ENCODE data around the gene MAN1A1. TPM values are rescaled to one million over a fixed set of nuclear protein-coding genes. Genes with fewer than 3 reads are reported as not detected.

MAN1A1 gene
- polyA plus RNA-seq, 1 experiment, result 1.6 TPM

GRCh38 chr6:119204719-119205118, 144.8 kb downstream of the MAN1A1 start:
- no peak for TF ChIP-seq CTCF (IDR thresholded peaks at IDR 0.05; ENCODE audit: insufficient read depth, low read depth, low read length)
- Histone ChIP-seq H3K4me3 (ENCODE audit: low read depth, low read length) (no peak overlapping the region), H3K36me3 (ENCODE audit: control insufficient read depth, insufficient read depth, low read length) (no peaks in the 10 kb centered on the region), H3K27me3 (ENCODE audit: control insufficient read depth, insufficient read depth, low read length) (no peaks in the 10 kb centered on the region)
- CTCF ChIA-PET, result no interaction called here
- no peak for DNase-seq (ENCODE audit: low read depth)
- POLR2A ChIA-PET, result no interaction called here

GRCh38 chr6:119201480-119201879, 148.1 kb downstream of the MAN1A1 start:
- H3K36me3 ChIP-seq (ENCODE audit: control insufficient read depth, insufficient read depth, low read length), result no peaks in the 10 kb centered on the region
- no peaks in the 10 kb centered on the region for H3K27me3 ChIP-seq (ENCODE audit: control insufficient read depth, insufficient read depth, low read length)
- CTCF ChIA-PET, result no interaction called here
- POLR2A ChIA-PET, result no interaction called here
- H3K4me3 ChIP-seq (ENCODE audit: low read depth, low read length), result no peak overlapping the region
- no peak for TF ChIP-seq CTCF (IDR thresholded peaks at IDR 0.05; ENCODE audit: insufficient read depth, low read depth, low read length)
- no peak for DNase-seq (ENCODE audit: low read depth)

DNA sequence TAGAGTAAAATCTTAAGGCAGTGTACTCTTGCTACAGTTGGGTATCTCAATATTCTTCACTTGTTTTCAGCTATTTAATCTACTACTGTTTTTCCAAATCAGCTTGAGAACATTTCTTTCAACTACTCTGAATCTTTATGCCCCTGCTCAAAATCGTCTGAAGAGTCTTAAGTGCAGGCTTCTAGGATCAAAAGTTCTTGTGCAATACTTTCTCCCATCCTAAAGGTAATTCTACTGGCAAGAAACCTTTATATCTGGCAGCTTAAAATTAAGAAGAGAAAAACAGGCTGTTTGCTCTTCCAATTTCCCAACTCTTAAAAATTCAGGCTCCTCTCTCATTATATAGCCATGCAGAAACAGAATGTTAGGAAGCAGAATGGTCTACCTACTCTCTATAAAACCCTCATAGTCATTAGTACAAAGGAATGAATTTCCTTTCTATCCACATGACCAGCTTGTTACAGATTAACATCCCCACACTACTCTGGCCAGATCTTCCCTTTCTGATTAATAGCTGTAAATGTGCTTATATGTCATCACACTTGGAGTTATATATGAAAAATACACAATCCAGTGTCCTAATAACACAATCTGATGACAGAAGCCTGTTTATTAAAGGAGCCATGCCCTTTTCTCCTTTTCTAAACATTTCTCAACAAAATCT, 148.9 kb downstream of the MAN1A1 start:
- no peak overlapping the region for H3K4me3 ChIP-seq (ENCODE audit: low read depth, low read length)
- POLR2A ChIA-PET, result no interaction called here
- CTCF ChIA-PET, result no interaction called here

GRCh38 chr6:119197271-119197670, 152.3 kb downstream of the MAN1A1 start:
- no peak for DNase-seq (ENCODE audit: low read depth)
- no peaks in the 10 kb centered on the region for H3K36me3 ChIP-seq (ENCODE audit: control insufficient read depth, insufficient read depth, low read length)
- POLR2A ChIA-PET, result no interaction called here
- no peak for TF ChIP-seq CTCF (IDR thresholded peaks at IDR 0.05; ENCODE audit: insufficient read depth, low read depth, low read length)
- CTCF ChIA-PET, result no interaction called here
- H3K4me3 ChIP-seq (ENCODE audit: low read depth, low read length), result no peak overlapping the region
- no peaks in the 10 kb centered on the region for H3K27me3 ChIP-seq (ENCODE audit: control insufficient read depth, insufficient read depth, low read length)

More for the DNA sequence above, 148.9 kb downstream of the MAN1A1 start:
- no peak for TF ChIP-seq CTCF (IDR thresholded peaks at IDR 0.05; ENCODE audit: insufficient read depth, low read depth, low read length)
- no peak for DNase-seq (ENCODE audit: low read depth)
- Histone ChIP-seq H3K36me3 (ENCODE audit: control insufficient read depth, insufficient read depth, low read length) (no peaks in the 10 kb centered on the region), H3K27me3 (ENCODE audit: control insufficient read depth, insufficient read depth, low read length) (no peaks in the 10 kb centered on the region)

GRCh38 chr6:119196715-119197114, 152.8 kb downstream of the MAN1A1 start:
- CTCF ChIA-PET, result no interaction called here
- no peak overlapping the region for H3K4me3 ChIP-seq (ENCODE audit: low read depth, low read length)
- H3K27me3 ChIP-seq (ENCODE audit: control insufficient read depth, insufficient read depth, low read length), result no peaks in the 10 kb centered on the region
- POLR2A ChIA-PET, result no interaction called here
- no peak for DNase-seq (ENCODE audit: low read depth)
- no peaks in the 10 kb centered on the region for H3K36me3 ChIP-seq (ENCODE audit: control insufficient read depth, insufficient read depth, low read length)
- no peak for TF ChIP-seq CTCF (IDR thresholded peaks at IDR 0.05; ENCODE audit: insufficient read depth, low read depth, low read length)

Measured in BJ (cell line).